ENCODE data around the gene TGM6. TPM values are rescaled to one million over a fixed set of nuclear protein-coding genes. Genes with fewer than 3 reads are reported as not detected.

Gene TGM6
- total RNA-seq, 1 experiment from 2014 or later, result not detected

- H3K4me3 ChIP-seq, result no peak overlapping the region
- H3K36me3 ChIP-seq, result no peaks in the 10 kb centered on the region
- DNase-seq, result no peak
- H3K9me3 ChIP-seq (replicated peaks), result no peaks in the 10 kb centered on the region
- no peaks in the 10 kb centered on the region for H3K27me3 ChIP-seq
- H3K27ac ChIP-seq, result no peak overlapping the region
- 0 out of 2 replicates have a peak, but pooled peaks cover 2% of the 10 kb centered on the region for H3K4me1 ChIP-seq
These were observed 30.9 kb upstream of the TGM6 start for GRCh38 chr20:2349801-2350200.

- DNase-seq, result no peak
- Histone ChIP-seq H3K4me1 (0 out of 2 replicates have a peak, but pooled peaks cover 2% of the 10 kb centered on the region), H3K27me3 (no peaks in the 10 kb centered on the region), H3K4me3 (no peak overlapping the region), H3K36me3 (no peaks in the 10 kb centered on the region), H3K9me3 (replicated peaks) (no peaks in the 10 kb centered on the region), H3K27ac (no peak overlapping the region)
These were observed 30.1 kb upstream of the TGM6 start for GRCh38 chr20:2350606-2351005.

GRCh38 chr20:2353231-2353630 lies 27.5 kb upstream of the TGM6 start:
- Histone ChIP-seq H3K4me1 (0 out of 2 replicates have a peak, but pooled peaks cover 2% of the 10 kb centered on the region), H3K27ac (no peak overlapping the region), H3K27me3 (no peaks in the 10 kb centered on the region), H3K36me3 (no peaks in the 10 kb centered on the region), H3K4me3 (no peak overlapping the region), H3K9me3 (replicated peaks) (no peaks in the 10 kb centered on the region)
- DNase-seq, result no peak

- no peak for DNase-seq
These were observed 23.6 kb upstream of the TGM6 start for GRCh38 chr20:2357114-2357513.

GRCh38 chr20:2358006-2358405 lies 22.7 kb upstream of the TGM6 start:
- Histone ChIP-seq H3K36me3 (no peaks in the 10 kb centered on the region), H3K4me1 (no peaks in the 10 kb centered on the region), H3K9me3 (replicated peaks) (no peaks in the 10 kb centered on the region), H3K4me3 (no peak overlapping the region), H3K27ac (no peak overlapping the region), H3K27me3 (no peaks in the 10 kb centered on the region)
- no peak for DNase-seq

More at GRCh38 chr20:2357114-2357513, 23.6 kb upstream of the TGM6 start:
- Histone ChIP-seq H3K27ac (no peak overlapping the region), H3K9me3 (replicated peaks) (no peaks in the 10 kb centered on the region), H3K36me3 (no peaks in the 10 kb centered on the region), H3K4me1 (0 out of 2 replicates have a peak, but pooled peaks cover 2% of the 10 kb centered on the region), H3K4me3 (no peak overlapping the region), H3K27me3 (no peaks in the 10 kb centered on the region)

- Histone ChIP-seq H3K9me3 (replicated peaks) (no peaks in the 10 kb centered on the region), H3K27me3 (no peaks in the 10 kb centered on the region), H3K27ac (no peak overlapping the region), H3K4me1 (no peaks in the 10 kb centered on the region), H3K36me3 (no peaks in the 10 kb centered on the region), H3K4me3 (no peak overlapping the region)
- DNase-seq, result no peak
These were observed 19.6 kb upstream of the TGM6 start for GRCh38 chr20:2361035-2361593.

- H3K27ac ChIP-seq, result no peak overlapping the region
- no peaks in the 10 kb centered on the region for H3K36me3 ChIP-seq
- H3K4me1 ChIP-seq, result no peaks in the 10 kb centered on the region
- H3K27me3 ChIP-seq, result no peaks in the 10 kb centered on the region
- H3K9me3 ChIP-seq (replicated peaks), result no peaks in the 10 kb centered on the region
- DNase-seq, result no peak
- H3K4me3 ChIP-seq, result no peak overlapping the region
These were observed 17.5 kb upstream of the TGM6 start for GRCh38 chr20:2363187-2363586.

- Histone ChIP-seq H3K36me3 (no peaks in the 10 kb centered on the region), H3K27me3 (no peaks in the 10 kb centered on the region), H3K4me1 (no peaks in the 10 kb centered on the region), H3K4me3 (no peak overlapping the region), H3K27ac (no peak overlapping the region), H3K9me3 (replicated peaks) (no peaks in the 10 kb centered on the region)
- DNase-seq, result no peak
These were observed 17.1 kb upstream of the TGM6 start for GRCh38 chr20:2363587-2363986.

GRCh38 chr20:2364044-2364443 lies 16.7 kb upstream of the TGM6 start:
- no peaks in the 10 kb centered on the region for H3K4me1 ChIP-seq
- no peak for DNase-seq
- H3K4me3 ChIP-seq, result no peak overlapping the region
- H3K9me3 ChIP-seq (replicated peaks), result no peaks in the 10 kb centered on the region
- no peaks in the 10 kb centered on the region for H3K36me3 ChIP-seq
- H3K27me3 ChIP-seq, result no peaks in the 10 kb centered on the region
- H3K27ac ChIP-seq, result no peak overlapping the region

- Histone ChIP-seq H3K27ac (no peak overlapping the region), H3K9me3 (replicated peaks) (no peaks in the 10 kb centered on the region), H3K4me1 (no peaks in the 10 kb centered on the region), H3K36me3 (no peaks in the 10 kb centered on the region), H3K27me3 (no peaks in the 10 kb centered on the region), H3K4me3 (no peak overlapping the region)
- no peak for DNase-seq
These were observed 15.6 kb upstream of the TGM6 start for GRCh38 chr20:2365091-2365490.

GRCh38 chr20:2365666-2366065 lies 15.0 kb upstream of the TGM6 start:
- no peak for DNase-seq
- H3K9me3 ChIP-seq (replicated peaks), result no peaks in the 10 kb centered on the region
- H3K4me1 ChIP-seq, result no peaks in the 10 kb centered on the region
- no peak overlapping the region for H3K27ac ChIP-seq
- no peaks in the 10 kb centered on the region for H3K36me3 ChIP-seq
- H3K27me3 ChIP-seq, result no peaks in the 10 kb centered on the region
- H3K4me3 ChIP-seq, result no peak overlapping the region

GRCh38 chr20:2368621-2369020 lies 12.1 kb upstream of the TGM6 start:
- DNase-seq, result no peak
- H3K4me3 ChIP-seq, result no peak overlapping the region

GRCh38 chr20:2373098-2373497 lies 7.6 kb upstream of the TGM6 start:
- Histone ChIP-seq H3K36me3 (no peaks in the 10 kb centered on the region), H3K4me3 (no peak overlapping the region), H3K27ac (no peak overlapping the region), H3K27me3 (no peaks in the 10 kb centered on the region), H3K4me1 (no peaks in the 10 kb centered on the region), H3K9me3 (replicated peaks) (no peaks in the 10 kb centered on the region)
- DNase-seq, result no peak

More at GRCh38 chr20:2368621-2369020, 12.1 kb upstream of the TGM6 start:
- H3K27ac ChIP-seq, result no peak overlapping the region
- H3K27me3 ChIP-seq, result no peaks in the 10 kb centered on the region
- H3K9me3 ChIP-seq (replicated peaks), result no peaks in the 10 kb centered on the region
- no peaks in the 10 kb centered on the region for H3K36me3 ChIP-seq
- H3K4me1 ChIP-seq, result no peaks in the 10 kb centered on the region

GRCh38 chr20:2374346-2375125 lies 6.2 kb upstream of the TGM6 start:
- no peaks in the 10 kb centered on the region for H3K9me3 ChIP-seq (replicated peaks)

GRCh38 chr20:2378893-2379292 lies 1.8 kb upstream of the TGM6 start:
- Histone ChIP-seq H3K9me3 (replicated peaks) (no peaks in the 10 kb centered on the region), H3K4me1 (no peaks in the 10 kb centered on the region), H3K4me3 (no peak overlapping the region), H3K36me3 (no peaks in the 10 kb centered on the region), H3K27ac (no peak overlapping the region), H3K27me3 (peaks cover 5% of the 10 kb centered on the region; the same call in 1 of the 2 replicates)
- DNase-seq, result no peak

More at GRCh38 chr20:2374346-2375125, 6.2 kb upstream of the TGM6 start:
- DNase-seq, result no peak
- Histone ChIP-seq H3K27me3 (peaks cover 5% of the 10 kb centered on the region; the same call in 1 of the 2 replicates), H3K36me3 (no peaks in the 10 kb centered on the region), H3K27ac (no peak overlapping the region), H3K4me3 (no peak overlapping the region), H3K4me1 (no peaks in the 10 kb centered on the region)

Measured in SJCRH30 (cell line).